WTC11 (cell line): ENCODE data around the gene SH2D6. TPM values are rescaled to one million over a fixed set of nuclear protein-coding genes. Genes with fewer than 3 reads are reported as not detected.
A peak's percentile ranks its signal among the peaks of the same experiment; 100 is the strongest.

ENCODE experiments used
- ATAC-seq: fragments of 200-7000 bp; cut with Tn5 transposase; 2 replicates; pipeline ENCODE4 v1.10.0; 2021; ENCODE audit warnings: mild to moderate bottlenecking, moderate library complexity
- CTCF ChIA-PET: fragments of 300-600 bp; sonication (Branson Sonifier 250); formaldehyde crosslinking; loops from one replicate; lab custom pipeline; 2021; ENCODE audit warnings: antibody characterized with exemption; lab: Charles Lee
- POLR2A ChIA-PET: fragments of 350-600 bp; sonication (Branson Sonifier 250); formaldehyde crosslinking; loops from one replicate; lab custom pipeline; 2021; ENCODE audit warnings: antibody characterized with exemption; lab: Charles Lee
- DNase-seq: peaks from one replicate; pipeline ENCODE4 v3.0.0; 2021; ENCODE audit warnings: low spot score
- H3K27ac Mint-ChIP-seq: 2 replicates; pipeline ENCODE4 v1.8.0; 2021; ENCODE audit warnings: mixed read lengths
- H3K27me3 Mint-ChIP-seq: 2 replicates; pipeline ENCODE4 v1.8.0; 2021; ENCODE audit warnings: low read depth, mild to moderate bottlenecking, moderate library complexity, mixed read lengths
- H3K36me3 Mint-ChIP-seq: 2 replicates; pipeline ENCODE4 v1.8.0; 2021; ENCODE audit warnings: mixed read lengths
- H3K4me1 Mint-ChIP-seq: 2 replicates; pipeline ENCODE4 v1.8.0; 2022; ENCODE audit warnings: mixed read lengths
- H3K4me3 Mint-ChIP-seq: 2 replicates; pipeline ENCODE4 v1.8.0; 2021; ENCODE audit warnings: mild to moderate bottlenecking, moderate library complexity, mixed read lengths
- H3K9me3 Mint-ChIP-seq: 2 replicates; pipeline ENCODE4 v1.8.0; 2021; ENCODE audit warnings: mixed read lengths
- ATF1 ChIP-seq: sonication (generic); formaldehyde crosslinking; IDR thresholded peaks from 2 replicates; pipeline ENCODE4 v1.8.1; 2023; ENCODE audit warnings: mild to moderate bottlenecking, moderate library complexity, missing genetic modification reagents
- E2F4 ChIP-seq: sonication (generic); formaldehyde crosslinking; IDR thresholded peaks from 2 replicates; pipeline ENCODE4 v1.8.1; 2022; ENCODE audit warnings: low read depth, mild to moderate bottlenecking, moderate library complexity, missing genetic modification reagents, borderline replicate concordance
- EMX1 ChIP-seq: fragments of 250-450 bp; sonication (Bioruptor Pico); IDR thresholded peaks from 2 replicates; pipeline ENCODE4 v1.8.0; 2021; ENCODE audit warnings: mild to moderate bottlenecking
- GTF2I ChIP-seq: fragments of 250-450 bp; sonication (Bioruptor Pico); conservative IDR thresholded peaks from 2 replicates; pipeline ENCODE4 v1.4.0; 2021; ENCODE audit warnings: mild to moderate bottlenecking
- HMGXB4 ChIP-seq: sonication (generic); formaldehyde crosslinking; IDR thresholded peaks from 2 replicates; pipeline ENCODE4 v1.8.1; 2023; ENCODE audit warnings: mild to moderate bottlenecking, moderate library complexity, missing genetic modification reagents
- JUN ChIP-seq: sonication (generic); formaldehyde crosslinking; IDR thresholded peaks from 2 replicates; pipeline ENCODE4 v1.8.0; 2023; ENCODE audit warnings: mild to moderate bottlenecking, missing genetic modification reagents
- NR3C1 ChIP-seq: sonication (generic); formaldehyde crosslinking; conservative IDR thresholded peaks from 2 replicates; pipeline ENCODE4 v1.8.1; 2023; ENCODE audit warnings: low read depth, mild to moderate bottlenecking, missing genetic modification reagents
- PRDM15 ChIP-seq: sonication (generic); formaldehyde crosslinking; IDR thresholded peaks from 2 replicates; pipeline ENCODE4 v1.8.0; 2022; ENCODE audit warnings: missing genetic modification reagents
- RORB ChIP-seq: fragments of 250-450 bp; sonication (Bioruptor Pico); IDR thresholded peaks from 2 replicates; pipeline ENCODE4 v1.9.0; 2021; ENCODE audit warnings: mild to moderate bottlenecking
- SOX15 ChIP-seq: fragments of 250-450 bp; sonication (Bioruptor Pico); IDR thresholded peaks from 2 replicates; pipeline ENCODE4 v1.9.0; 2021; ENCODE audit warnings: mild to moderate bottlenecking
- SP1 ChIP-seq: sonication (generic); formaldehyde crosslinking; conservative IDR thresholded peaks from 2 replicates; pipeline ENCODE4 v1.8.1; 2022; ENCODE audit warnings: missing genetic modification reagents
- TCF7 ChIP-seq: sonication (generic); formaldehyde crosslinking; IDR thresholded peaks from 2 replicates; pipeline ENCODE4 v1.8.0; 2022; ENCODE audit warnings: mild to moderate bottlenecking, low read depth, missing genetic modification reagents, moderate library complexity
- TP53 ChIP-seq: sonication (generic); formaldehyde crosslinking; IDR thresholded peaks from 2 replicates; pipeline ENCODE4 v1.8.1; 2023; ENCODE audit warnings: mild to moderate bottlenecking, missing genetic modification reagents
- USF1 ChIP-seq: sonication (generic); formaldehyde crosslinking; IDR thresholded peaks from 2 replicates; pipeline ENCODE4 v1.8.0; 2022; ENCODE audit warnings: mild to moderate bottlenecking, missing genetic modification reagents
- ZNF232 ChIP-seq: sonication (generic); formaldehyde crosslinking; IDR thresholded peaks from 2 replicates; pipeline ENCODE4 v1.8.0; 2022; ENCODE audit warnings: mild to moderate bottlenecking, missing genetic modification reagents
- ZNF263 ChIP-seq: sonication (generic); formaldehyde crosslinking; IDR thresholded peaks from 2 replicates; pipeline ENCODE4 v1.8.1; 2022; ENCODE audit warnings: low read depth, mild to moderate bottlenecking, moderate library complexity, missing genetic modification reagents
- ZNF416 ChIP-seq: fragments of 250-450 bp; sonication (Bioruptor Pico); IDR thresholded peaks from 2 replicates; pipeline ENCODE4 v1.9.0; 2021; ENCODE audit warnings: mild to moderate bottlenecking, inconsistent platforms
- ZNF423 ChIP-seq: fragments of 250-450 bp; sonication (Bioruptor Pico); IDR thresholded peaks from 2 replicates; pipeline ENCODE4 v2.1.2; 2022; ENCODE audit warnings: mild to moderate bottlenecking, moderate library complexity
- total RNA-seq: library from RNA; stranded (reverse); gene quantifications from 3 replicates; pipeline ENCODE4 v1.2.3, GENCODE V29; 2021
- TF ChIP-seq, protein P1 (sequence below): sonication (generic); formaldehyde crosslinking; IDR thresholded peaks from 2 replicates; pipeline ENCODE4 v1.8.1; 2022; ENCODE audit warnings: mild to moderate bottlenecking, moderate library complexity, missing genetic modification reagents
- TF ChIP-seq, protein P2 (sequence below): sonication (generic); formaldehyde crosslinking; IDR thresholded peaks from 2 replicates; pipeline ENCODE4 v1.8.1; 2022; ENCODE audit warnings: mild to moderate bottlenecking, missing genetic modification reagents, moderate library complexity, borderline replicate concordance
- TF ChIP-seq, protein P3 (sequence below): fragments of 250-450 bp; sonication (Bioruptor Pico); IDR thresholded peaks from 2 replicates; pipeline ENCODE4 v1.9.0; 2021; ENCODE audit warnings: mild to moderate bottlenecking

Gene SH2D6
- total RNA-seq, 1 experiment from 2014 or later = 1.2 TPM

- TF ChIP-seq HMGXB4 (CRISPR knock-in tag) (no peak), ZNF263 (CRISPR knock-in tag) (no peak), TCF7 (no peak), ZNF423 (no peak), SP1 (CRISPR knock-in tag) (no peak), USF1 (no peak)
- TF ChIP-seq, protein P1, sequence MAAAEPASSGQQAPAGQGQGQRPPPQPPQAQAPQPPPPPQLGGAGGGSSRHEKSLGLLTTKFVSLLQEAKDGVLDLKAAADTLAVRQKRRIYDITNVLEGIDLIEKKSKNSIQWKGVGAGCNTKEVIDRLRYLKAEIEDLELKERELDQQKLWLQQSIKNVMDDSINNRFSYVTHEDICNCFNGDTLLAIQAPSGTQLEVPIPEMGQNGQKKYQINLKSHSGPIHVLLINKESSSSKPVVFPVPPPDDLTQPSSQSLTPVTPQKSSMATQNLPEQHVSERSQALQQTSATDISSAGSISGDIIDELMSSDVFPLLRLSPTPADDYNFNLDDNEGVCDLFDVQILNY (CRISPR knock-in tag) = no peak
Observed at GRCh38 chr2:85383850-85384249, 34.7 kb upstream of the SH2D6 start (continued).

GRCh38 chr2:85385746-85386145 lies 32.8 kb upstream of the SH2D6 start:
- no peak for TF ChIP-seq JUN
- no peak for TF ChIP-seq ATF1 (CRISPR knock-in tag)
- no peak for TF ChIP-seq ZNF232 (CRISPR knock-in tag)
- TF ChIP-seq SOX15 = no peak
- no peak for TF ChIP-seq EMX1
- TF ChIP-seq E2F4 (CRISPR knock-in tag) = no peak
- TF ChIP-seq PRDM15 (CRISPR knock-in tag) = no peak
- no peak for TF ChIP-seq GTF2I
- TF ChIP-seq ZNF416 (CRISPR knock-in tag) = no peak
- Mint-ChIP-seq H3K27ac (peak overlapping the region; percentile 76), H3K36me3 (peaks cover 22% of the 10 kb centered on the region), H3K9me3 (peaks cover 3% of the 10 kb centered on the region; the same call in 1 of the 2 replicates), H3K4me1 (peaks cover 24% of the 10 kb centered on the region), H3K27me3 (no peaks in the 10 kb centered on the region; the same call in 1 of the 2 replicates), H3K4me3 (no peak overlapping the region)
- DNase-seq (no peak), ATAC-seq (no peak)
- ChIA-PET CTCF (interaction anchor here (0.8 to 2.6 kb wide), 2 partner anchors 153 to 166 kb away, joined by 3 to 9 read pairs; partner anchors contain the start of gene MAT2A), POLR2A (no interaction called here)

- H3K4me3 Mint-ChIP-seq = no peak overlapping the region
- no peaks in the 10 kb centered on the region for H3K9me3 Mint-ChIP-seq
- H3K27ac Mint-ChIP-seq = no peak overlapping the region
- DNase-seq = no peak
- peaks cover 29% of the 10 kb centered on the region for H3K4me1 Mint-ChIP-seq
- ChIA-PET POLR2A (interaction anchor here (0.7 kb wide), 1 partner anchor 130 kb away, joined by 4 read pairs; no protein-coding TSS in a partner anchor), CTCF (interaction anchor here (0.5 kb wide), 1 partner anchor 26 kb away, joined by 3 read pairs; no protein-coding TSS in a partner anchor)
- H3K27me3 Mint-ChIP-seq = no peaks in the 10 kb centered on the region
- H3K36me3 Mint-ChIP-seq = peaks cover 9% of the 10 kb centered on the region
- no peak for ATAC-seq
- TF ChIP-seq NR3C1 (CRISPR knock-in tag) = no peak
- TF ChIP-seq, protein P2, sequence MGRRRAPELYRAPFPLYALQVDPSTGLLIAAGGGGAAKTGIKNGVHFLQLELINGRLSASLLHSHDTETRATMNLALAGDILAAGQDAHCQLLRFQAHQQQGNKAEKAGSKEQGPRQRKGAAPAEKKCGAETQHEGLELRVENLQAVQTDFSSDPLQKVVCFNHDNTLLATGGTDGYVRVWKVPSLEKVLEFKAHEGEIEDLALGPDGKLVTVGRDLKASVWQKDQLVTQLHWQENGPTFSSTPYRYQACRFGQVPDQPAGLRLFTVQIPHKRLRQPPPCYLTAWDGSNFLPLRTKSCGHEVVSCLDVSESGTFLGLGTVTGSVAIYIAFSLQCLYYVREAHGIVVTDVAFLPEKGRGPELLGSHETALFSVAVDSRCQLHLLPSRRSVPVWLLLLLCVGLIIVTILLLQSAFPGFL = no peak
- no peak for TF ChIP-seq RORB (CRISPR knock-in tag)
- no peak for TF ChIP-seq TP53 (CRISPR knock-in tag)
- TF ChIP-seq E2F4 (CRISPR knock-in tag) = no peak
- no peak for TF ChIP-seq SOX15
- TF ChIP-seq, protein P3, sequence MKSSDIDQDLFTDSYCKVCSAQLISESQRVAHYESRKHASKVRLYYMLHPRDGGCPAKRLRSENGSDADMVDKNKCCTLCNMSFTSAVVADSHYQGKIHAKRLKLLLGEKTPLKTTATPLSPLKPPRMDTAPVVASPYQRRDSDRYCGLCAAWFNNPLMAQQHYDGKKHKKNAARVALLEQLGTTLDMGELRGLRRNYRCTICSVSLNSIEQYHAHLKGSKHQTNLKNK = no peak
Observed at GRCh38 chr2:85387754-85388153, 30.8 kb upstream of the SH2D6 start.
